SHP77 (cell line): ENCODE results near the gene METTL23.
"Not testable (repeated sequence)": the region's sequence is repeated elsewhere in the genome, so short reads cannot be mapped to it uniquely, and the experiment has no call there.

Source experiments
- DNase-seq, 2 experiments: peaks; one replicate each; lab custom pipeline; 2025; lab: John Stamatoyannopoulos, UW

Gene METTL23

GRCh38 chr17:76735006-76735405 lies 8.4 kb downstream of the METTL23 start:
- peak in 1 of 2 experiments; percentile 30 for DNase-seq

GRCh38 chr17:76735586-76736348 lies 9.1 kb downstream of the METTL23 start:
- no peak for DNase-seq

DNA sequence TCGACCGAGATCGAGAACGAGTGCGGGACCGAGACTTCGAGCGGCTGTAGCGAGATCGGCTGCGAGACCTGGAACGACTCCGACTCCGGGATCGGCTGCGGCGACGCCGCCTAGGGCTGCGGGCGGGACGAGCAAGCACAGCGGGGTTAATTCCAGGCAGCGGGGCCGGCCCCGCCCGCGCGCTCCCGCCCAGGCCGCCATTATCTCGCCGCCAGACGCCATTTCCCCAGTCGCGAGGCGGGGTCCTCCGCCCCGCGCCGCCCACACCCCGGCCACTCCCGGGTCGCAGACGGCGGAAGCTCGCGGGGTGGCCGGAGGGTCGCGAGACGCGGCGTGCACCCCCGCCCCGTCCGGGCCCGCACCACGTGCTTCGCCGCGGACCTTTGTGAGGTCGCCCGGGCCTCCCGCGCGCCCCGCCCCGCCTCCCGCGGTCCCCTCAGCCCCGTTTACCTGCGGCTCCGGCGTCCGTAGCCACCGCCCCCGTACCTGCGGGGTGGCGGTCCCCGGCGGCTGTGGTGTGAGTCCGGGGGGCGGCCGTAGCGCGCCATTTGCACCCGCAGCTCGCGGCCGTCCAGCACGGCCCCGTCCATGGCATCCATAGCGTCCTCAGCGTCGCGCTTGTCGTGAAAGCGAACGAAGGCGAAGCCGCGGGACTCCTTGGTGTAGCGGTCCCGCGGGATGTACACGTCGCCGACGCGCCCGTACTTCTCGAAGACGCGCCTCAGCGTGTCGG lies 9.9 kb downstream of the METTL23 start:
- DNase-seq: peak; percentile 29 to 50

- DNase-seq: peak; percentile 98 to 99
These were observed 10.5 kb downstream of the METTL23 start, which contains the start of gene SRSF2 for GRCh38 chr17:76737082-76737675. Gene SRSF2, minus strand, starts transcription at chr17:76737331. Its CDS starts 171 bp downstream, at chr17:76737160.

GRCh38 chr17:76737676-76738467 lies 11.2 kb downstream of the METTL23 start, which contains the start of gene MFSD11:
Gene MFSD11, plus strand, starts transcription at chr17:76738119. Its CDS starts 234 bp downstream, at chr17:76738353.
- DNase-seq: peak; percentile 94

GRCh38 chr17:76738468-76738850 lies 11.8 kb downstream of the METTL23 start:
- no peak for DNase-seq

- DNase-seq: not testable (repeated sequence)
These were observed 13.0 kb downstream of the METTL23 start for GRCh38 chr17:76739568-76740115.

- no peak for DNase-seq
These were observed 13.9 kb downstream of the METTL23 start for GRCh38 chr17:76740329-76741118.

DNA sequence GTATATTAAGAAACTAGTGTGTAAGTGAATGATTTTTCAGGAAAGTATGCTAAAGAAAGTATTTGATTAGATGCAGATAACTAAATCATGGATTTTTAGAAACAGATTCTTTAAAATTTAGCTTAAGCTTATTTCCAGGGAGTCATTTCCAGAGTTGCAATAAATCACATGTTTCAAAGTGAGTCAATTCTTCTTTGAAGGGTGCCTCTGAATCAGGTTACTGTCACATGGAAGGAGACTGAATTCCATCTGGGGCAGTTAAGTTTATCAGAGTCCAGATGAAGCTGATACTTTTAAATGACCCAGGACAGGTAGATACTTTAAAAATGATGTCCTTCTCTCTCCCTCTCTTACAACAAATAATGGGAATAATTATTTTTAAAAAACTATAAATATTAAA lies 16.3 kb downstream of the METTL23 start:
- DNase-seq: no peak

- DNase-seq: no peak
These were observed 18.1 kb downstream of the METTL23 start for GRCh38 chr17:76744747-76745146.

GRCh38 chr17:76745785-76746184 lies 19.1 kb downstream of the METTL23 start:
- DNase-seq: not testable (repeated sequence)

DNA sequence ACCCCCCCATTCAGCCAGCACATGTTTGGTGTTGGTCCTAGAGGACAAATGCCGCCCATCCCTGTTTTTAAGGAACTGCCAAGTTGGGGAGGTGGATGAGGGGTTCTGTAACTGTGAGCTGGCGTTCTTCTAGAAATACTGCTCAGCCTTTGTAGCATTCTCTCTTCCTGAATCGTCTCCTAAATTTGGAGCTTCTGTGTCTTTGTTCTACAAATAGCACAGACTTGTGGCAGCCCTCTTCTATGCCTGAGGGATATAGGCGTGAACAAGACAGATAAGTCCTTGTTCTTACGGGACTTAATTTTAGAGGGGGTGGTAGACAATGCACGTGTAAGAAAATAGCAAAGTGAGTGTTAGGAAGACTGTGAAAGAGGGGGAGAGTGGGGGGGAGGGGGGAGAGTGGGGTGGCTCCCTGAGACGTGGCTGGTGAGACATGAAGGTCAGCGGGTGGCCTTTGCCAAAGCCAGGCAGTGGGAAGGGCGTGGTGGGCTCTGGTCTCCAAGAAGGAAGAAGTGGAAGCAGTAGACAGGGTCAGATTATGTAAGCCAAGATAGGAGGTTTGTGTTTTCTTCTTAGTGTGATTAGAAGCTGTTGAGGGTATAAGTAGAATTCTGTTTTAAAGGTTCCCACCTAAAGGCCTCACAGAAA lies 21.2 kb downstream of the METTL23 start:
- DNase-seq: no peak

DNA sequence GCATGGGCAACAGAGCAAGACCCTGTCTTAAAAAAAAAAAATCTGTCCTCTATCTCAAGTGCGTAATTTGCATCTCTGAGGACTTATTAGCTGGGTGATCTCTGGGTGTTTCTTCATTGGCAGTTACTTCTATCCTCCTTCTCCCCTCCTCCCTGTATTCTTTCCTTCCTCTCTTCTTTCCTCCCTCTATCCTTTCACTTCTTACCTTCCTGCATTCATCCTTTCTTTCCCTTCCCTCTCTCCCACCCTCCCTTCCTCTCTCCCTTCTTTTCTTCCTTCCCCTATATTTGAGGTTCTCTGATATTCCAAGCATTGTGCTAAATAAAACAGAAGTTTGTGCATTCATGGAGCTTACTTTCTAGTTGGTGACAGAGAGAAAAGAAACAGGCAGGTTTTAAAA lies 22.0 kb downstream of the METTL23 start:
- no peak for DNase-seq

DNA sequence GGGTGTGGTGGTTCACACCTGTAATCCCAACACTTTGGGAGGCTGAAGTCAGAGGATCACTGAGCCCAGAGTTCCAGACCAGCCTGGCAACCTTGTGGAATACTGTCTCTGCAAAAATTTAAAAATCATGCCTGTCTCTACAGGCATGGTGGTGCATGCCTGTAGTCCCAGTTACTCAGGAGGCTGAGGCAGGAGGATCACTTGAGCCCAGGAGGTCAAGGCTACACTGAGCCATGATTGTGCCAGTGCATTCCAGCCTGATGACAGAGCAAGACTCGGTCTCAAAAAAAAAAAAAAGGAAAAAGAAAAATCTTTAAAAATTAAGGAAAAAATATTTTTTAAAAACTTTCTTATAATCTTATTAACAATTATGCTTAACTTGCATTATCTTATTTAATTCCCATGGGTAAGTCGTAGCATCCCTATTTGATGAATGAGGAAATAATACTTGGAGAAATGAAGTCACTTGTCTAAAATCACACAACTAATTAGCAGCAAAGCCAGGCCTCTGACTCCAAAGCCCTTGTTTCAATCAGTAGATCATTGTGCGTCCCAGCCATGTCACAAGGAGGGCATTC lies 24.9 kb downstream of the METTL23 start:
- DNase-seq: no peak

GRCh38 chr17:76752006-76752405 lies 25.4 kb downstream of the METTL23 start:
- DNase-seq: no peak

DNA sequence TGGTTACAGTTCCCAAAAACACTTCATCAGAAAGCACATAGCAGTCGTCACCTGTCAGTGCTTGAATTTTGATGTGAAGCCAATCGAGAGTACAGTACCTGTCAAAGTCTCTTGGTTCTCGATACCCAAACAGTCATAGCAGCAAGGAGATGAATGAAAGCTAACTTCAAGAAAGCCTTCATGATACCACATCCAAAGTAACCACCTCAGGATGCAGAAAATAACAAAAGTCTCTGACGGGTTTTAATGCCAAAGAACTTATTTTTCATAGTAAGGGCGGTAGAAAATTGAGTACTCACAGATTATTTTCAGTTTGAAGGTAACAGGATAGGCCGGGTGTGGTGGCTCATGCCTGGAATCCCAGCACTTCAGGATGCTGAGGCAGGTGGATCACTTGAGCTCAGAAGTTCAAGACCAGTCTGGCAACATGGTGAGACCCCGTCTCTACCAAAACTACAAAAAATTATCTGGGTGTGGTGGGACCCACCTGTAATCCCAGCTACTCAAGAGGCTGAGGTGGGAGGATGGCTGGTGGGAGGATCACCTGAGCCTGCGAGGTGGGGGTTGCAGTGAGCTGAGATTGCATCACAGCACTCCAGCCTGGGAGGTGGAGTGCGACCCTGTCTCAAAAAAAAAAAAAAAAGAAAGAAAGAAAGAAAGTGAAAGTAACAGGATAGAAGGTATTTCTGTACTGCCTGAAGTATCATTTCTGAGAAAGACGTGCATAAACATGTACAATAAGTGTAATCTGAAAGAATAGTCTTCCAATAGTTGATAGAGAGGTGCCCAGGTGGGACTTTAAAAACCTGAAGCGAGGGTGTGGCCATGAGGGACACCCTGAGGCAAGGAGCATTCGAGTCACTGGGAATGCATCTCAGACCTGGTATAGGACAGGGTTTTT lies 26.7 kb downstream of the METTL23 start:
- DNase-seq: no peak

DNA sequence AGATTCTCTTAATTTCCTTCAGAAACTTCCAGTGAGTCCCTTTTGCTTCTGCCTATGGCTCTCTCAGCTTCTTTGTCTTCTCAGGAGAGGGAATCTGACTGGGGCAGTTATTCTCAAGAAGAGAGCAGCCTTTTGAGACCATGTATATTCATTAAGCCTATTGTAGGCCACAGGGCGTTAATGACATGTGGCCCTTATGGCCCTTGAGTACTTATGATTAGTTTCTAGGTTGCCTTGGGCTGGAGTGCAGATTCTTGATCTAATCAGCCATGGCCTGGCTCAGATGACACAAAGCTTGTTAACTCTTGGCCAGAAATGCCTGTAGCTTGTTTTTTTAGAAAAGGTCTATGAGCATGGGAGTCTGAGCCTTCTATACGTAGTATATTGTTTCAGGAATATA lies 28.6 kb downstream of the METTL23 start:
- DNase-seq: no peak

DNA sequence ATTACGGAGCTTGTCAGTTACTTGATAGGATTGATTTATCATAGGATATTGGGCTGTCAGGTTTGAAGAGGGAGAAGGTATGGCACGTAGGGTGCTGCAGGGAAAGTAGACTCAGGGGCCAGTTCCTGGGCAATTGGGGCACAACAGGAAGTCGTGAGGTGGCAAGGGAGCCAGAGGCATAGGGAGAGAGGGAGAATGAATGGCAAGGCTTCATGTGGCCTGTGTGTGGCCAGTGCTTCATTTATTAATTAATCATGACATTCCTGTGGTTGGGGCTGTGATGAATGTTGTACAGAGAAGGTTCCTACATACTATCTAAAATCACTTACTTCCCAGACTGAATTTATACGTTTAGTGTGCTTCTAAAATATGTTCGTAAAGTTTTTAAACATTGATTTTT lies 30.6 kb downstream of the METTL23 start:
- no peak for DNase-seq

GRCh38 chr17:76758570-76758969 lies 31.9 kb downstream of the METTL23 start:
- DNase-seq: no peak
